HL-60 (cell line): ENCODE results near the gene OSCAR.
A peak's percentile ranks its signal among the peaks of the same experiment; 100 is the strongest.

Experiments
- DNase-seq, 2 experiments: peaks; one replicate each; pipeline ENCODE4 v3.0.0-alpha.2; 2010 to 2020; ENCODE audit warnings: low read depth in 1 of 2, low spot score in 1 of 2
- H3K27ac ChIP-seq: fragments of 250-450 bp; sonication (Bioruptor Pico); replicated peaks from 2 replicates; pipeline ENCODE4 v1.5.1; 2020; ENCODE audit warnings: mild to moderate bottlenecking, moderate library complexity
- H3K27me3 ChIP-seq: fragments of 250-450 bp; sonication (Bioruptor Pico); 2 replicates; pipeline ENCODE4 v1.5.1; 2021; ENCODE audit warnings: mild to moderate bottlenecking, moderate library complexity; ENCODE audit not compliant: insufficient read depth, poor library complexity, severe bottlenecking
- H3K4me3 ChIP-seq: replicated peaks from 2 replicates; pipeline ENCODE4 v1.5.1; 2011; ENCODE audit warnings: mild to moderate bottlenecking, control low read depth, low read length; ENCODE audit not compliant: insufficient read depth
- GABPA ChIP-seq: IDR thresholded peaks from 2 replicates; pipeline ENCODE4 v1.6.1; 2012; ENCODE audit warnings: low read depth
- POLR2AphosphoS5 ChIP-seq: IDR thresholded peaks from 2 replicates; pipeline ENCODE4 v1.6.1; 2012; ENCODE audit warnings: low read depth
- SPI1 ChIP-seq: IDR thresholded peaks from 2 replicates; pipeline ENCODE4 v1.6.1; 2012; ENCODE audit warnings: low read depth, mild to moderate bottlenecking, borderline replicate concordance
- TF ChIP-seq, protein P1 (sequence below): IDR thresholded peaks from one replicate; pipeline ENCODE4 v1.5.1; 2011; ENCODE audit warnings: low read length, control low read depth, inconsistent platforms; ENCODE audit not compliant: insufficient read depth
- TF ChIP-seq, protein P2 (sequence below): IDR thresholded peaks from 2 replicates; pipeline ENCODE4 v1.6.1; 2012; ENCODE audit warnings: low read depth; ENCODE audit not compliant: insufficient replicate concordance

The OSCAR gene

DNA sequence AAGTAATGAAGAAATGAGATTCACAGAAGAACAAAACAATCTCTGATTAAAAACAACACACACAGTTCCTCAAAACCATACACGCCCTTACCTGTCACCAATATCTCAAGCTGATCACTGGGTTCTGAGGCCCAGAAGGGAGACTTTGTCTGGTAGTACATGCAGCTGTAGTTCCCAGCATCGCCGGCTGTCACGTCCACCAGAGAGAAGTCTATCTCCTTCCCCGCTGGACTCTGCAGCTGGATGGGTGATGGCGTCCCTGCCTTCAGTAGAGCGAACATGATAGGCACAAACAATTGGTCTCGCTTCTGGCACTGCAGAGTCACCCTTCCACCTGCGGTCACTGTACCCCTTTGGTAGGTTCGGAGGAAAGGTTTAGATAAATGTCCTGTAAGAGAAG is 26.8 kb downstream of the OSCAR start:
- Histone ChIP-seq H3K27me3 (no peaks in the 10 kb centered on the region), H3K27ac (no peak overlapping the region), H3K4me3 (no peak overlapping the region)
- TF ChIP-seq POLR2AphosphoS5, result no peak
- TF ChIP-seq, protein P1, sequence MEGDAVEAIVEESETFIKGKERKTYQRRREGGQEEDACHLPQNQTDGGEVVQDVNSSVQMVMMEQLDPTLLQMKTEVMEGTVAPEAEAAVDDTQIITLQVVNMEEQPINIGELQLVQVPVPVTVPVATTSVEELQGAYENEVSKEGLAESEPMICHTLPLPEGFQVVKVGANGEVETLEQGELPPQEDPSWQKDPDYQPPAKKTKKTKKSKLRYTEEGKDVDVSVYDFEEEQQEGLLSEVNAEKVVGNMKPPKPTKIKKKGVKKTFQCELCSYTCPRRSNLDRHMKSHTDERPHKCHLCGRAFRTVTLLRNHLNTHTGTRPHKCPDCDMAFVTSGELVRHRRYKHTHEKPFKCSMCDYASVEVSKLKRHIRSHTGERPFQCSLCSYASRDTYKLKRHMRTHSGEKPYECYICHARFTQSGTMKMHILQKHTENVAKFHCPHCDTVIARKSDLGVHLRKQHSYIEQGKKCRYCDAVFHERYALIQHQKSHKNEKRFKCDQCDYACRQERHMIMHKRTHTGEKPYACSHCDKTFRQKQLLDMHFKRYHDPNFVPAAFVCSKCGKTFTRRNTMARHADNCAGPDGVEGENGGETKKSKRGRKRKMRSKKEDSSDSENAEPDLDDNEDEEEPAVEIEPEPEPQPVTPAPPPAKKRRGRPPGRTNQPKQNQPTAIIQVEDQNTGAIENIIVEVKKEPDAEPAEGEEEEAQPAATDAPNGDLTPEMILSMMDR, result no peak
- TF ChIP-seq, protein P2, sequence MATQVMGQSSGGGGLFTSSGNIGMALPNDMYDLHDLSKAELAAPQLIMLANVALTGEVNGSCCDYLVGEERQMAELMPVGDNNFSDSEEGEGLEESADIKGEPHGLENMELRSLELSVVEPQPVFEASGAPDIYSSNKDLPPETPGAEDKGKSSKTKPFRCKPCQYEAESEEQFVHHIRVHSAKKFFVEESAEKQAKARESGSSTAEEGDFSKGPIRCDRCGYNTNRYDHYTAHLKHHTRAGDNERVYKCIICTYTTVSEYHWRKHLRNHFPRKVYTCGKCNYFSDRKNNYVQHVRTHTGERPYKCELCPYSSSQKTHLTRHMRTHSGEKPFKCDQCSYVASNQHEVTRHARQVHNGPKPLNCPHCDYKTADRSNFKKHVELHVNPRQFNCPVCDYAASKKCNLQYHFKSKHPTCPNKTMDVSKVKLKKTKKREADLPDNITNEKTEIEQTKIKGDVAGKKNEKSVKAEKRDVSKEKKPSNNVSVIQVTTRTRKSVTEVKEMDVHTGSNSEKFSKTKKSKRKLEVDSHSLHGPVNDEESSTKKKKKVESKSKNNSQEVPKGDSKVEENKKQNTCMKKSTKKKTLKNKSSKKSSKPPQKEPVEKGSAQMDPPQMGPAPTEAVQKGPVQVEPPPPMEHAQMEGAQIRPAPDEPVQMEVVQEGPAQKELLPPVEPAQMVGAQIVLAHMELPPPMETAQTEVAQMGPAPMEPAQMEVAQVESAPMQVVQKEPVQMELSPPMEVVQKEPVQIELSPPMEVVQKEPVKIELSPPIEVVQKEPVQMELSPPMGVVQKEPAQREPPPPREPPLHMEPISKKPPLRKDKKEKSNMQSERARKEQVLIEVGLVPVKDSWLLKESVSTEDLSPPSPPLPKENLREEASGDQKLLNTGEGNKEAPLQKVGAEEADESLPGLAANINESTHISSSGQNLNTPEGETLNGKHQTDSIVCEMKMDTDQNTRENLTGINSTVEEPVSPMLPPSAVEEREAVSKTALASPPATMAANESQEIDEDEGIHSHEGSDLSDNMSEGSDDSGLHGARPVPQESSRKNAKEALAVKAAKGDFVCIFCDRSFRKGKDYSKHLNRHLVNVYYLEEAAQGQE, result no peak
- no peak for TF ChIP-seq GABPA
- TF ChIP-seq SPI1, result no peak
- DNase-seq, result no peak

DNA sequence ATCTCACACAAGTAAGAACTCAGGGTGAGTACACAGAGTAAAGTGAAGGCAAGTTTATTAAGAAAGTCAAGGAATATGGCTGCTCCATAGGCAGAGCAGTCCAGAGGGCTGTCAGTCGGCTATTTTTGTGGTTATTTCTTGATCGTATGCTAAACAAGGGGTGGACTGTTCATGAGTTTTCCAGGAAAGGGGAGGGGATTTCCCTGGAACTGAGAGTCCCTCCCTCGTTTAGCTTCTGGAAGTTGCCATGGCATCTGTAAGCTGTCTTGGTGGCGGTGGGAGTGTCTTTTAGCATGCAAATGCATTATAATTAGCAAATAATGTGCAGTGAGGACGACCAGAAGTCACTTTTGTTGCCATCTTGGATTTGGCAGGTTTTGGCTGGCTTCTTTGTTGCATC is 31.1 kb downstream of the OSCAR start:
- DNase-seq, result no peak
- Histone ChIP-seq H3K4me3 (no peak overlapping the region), H3K27ac (no peak overlapping the region), H3K27me3 (no peaks in the 10 kb centered on the region)
- TF ChIP-seq GABPA (no peak), POLR2AphosphoS5 (no peak), SPI1 (no peak)
- TF ChIP-seq, protein P2, result no peak
- TF ChIP-seq, protein P1, result no peak

DNA sequence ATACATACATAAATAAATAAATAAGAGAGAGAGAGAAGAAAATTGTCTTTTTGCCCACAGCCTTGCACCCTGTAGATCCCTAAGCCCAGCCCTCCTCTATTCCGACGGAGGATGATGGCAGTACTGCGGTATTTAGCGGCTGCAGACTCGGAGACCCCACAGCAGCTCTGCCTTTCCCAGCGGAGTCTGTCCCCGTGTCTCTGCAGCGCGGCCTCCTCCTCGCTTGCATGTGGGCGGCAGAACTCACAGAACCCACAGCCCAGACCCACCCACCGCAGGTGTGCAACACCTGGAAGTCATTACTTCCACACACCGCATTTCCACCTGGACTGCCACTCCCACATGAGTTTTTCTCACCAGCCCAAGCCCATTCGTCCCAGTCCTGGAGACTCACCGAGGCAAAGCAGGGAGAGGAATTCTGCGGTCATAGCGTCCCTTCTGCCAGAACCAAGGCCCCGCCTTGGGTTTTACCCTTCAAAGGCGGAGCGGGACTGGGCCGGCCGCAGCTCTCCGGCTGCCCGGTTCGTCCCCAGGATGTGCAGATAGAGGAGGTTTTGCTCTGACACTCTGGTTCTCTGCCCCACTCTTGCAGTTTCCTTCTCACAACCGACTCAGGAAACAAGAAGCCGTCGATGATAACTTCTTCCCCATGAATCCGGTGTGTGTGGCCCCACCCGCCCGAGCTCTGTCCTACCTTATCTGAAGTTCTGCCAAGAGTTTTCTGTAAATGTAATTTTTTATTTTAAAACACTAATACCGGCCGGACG is 37.1 kb downstream of the OSCAR start, which contains the start of gene VSTM1:
VSTM1 (minus strand) TSS at position 548 of the 767 bp plus-strand sequence; CDS start at position 428, 120 bp downstream.
- TF ChIP-seq, protein P1, result no peak
- TF ChIP-seq GABPA, result no peak
- TF ChIP-seq POLR2AphosphoS5, result no peak
- no peak for TF ChIP-seq SPI1
- TF ChIP-seq, protein P2, result no peak
- no peak for DNase-seq
- no peaks in the 10 kb centered on the region for H3K27me3 ChIP-seq
- H3K27ac ChIP-seq, result peak within 1 kb of the TSS; percentile 14; the same call in 1 of the 2 replicates
- H3K4me3 ChIP-seq, result no peak within 1 kb of the TSS
